ENCODE measurements around the gene TPX2. TPM values are rescaled to one million over a fixed set of nuclear protein-coding genes. Genes with fewer than 3 reads are reported as not detected.

Gene TPX2
- total RNA-seq, 4 donors from 2014 or later = 0.12 to 32.4 (median 0.59) TPM; not detected in 1

DNA sequence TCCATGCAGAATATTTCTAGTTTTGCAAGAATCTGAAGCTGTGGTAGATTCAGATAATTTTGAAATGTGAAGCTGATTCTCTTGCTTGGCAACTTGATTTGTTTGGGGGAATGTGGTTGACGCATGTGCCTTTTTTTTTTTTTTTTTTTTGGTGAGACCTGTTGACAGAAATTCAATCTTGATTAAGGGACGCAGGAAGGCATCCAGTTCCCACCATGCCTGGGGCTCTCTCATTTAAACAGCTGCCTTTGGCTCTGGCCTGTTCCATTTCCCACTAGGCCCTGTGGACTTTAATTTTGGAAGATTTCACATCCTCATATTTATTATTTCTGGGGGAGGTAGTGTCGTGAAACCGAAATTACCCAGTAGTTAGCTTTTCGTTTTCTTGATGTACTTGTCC lies 8.6 kb downstream of the TPX2 start:
- H3K9me3 ChIP-seq = no peaks in the 10 kb centered on the region
- intact Hi-C loops (cut with DNase I; ENCODE audit: low total_unique reads) = no loop called here
- no peaks in the 10 kb centered on the region for H3K4me1 ChIP-seq
- H3K4me3 ChIP-seq = no peak overlapping the region
- no peaks in the 10 kb centered on the region for H3K27me3 ChIP-seq
- no peak overlapping the region for H3K27ac ChIP-seq
- no peak for TF ChIP-seq POLR2A (IDR thresholded peaks at IDR 0.05)
- no peak for TF ChIP-seq CTCF (IDR thresholded peaks at IDR 0.05)
- no peak for DNase-seq
- H3K36me3 ChIP-seq = no peaks in the 10 kb centered on the region

- no peak for DNase-seq
- Histone ChIP-seq H3K4me1 (no peaks in the 10 kb centered on the region), H3K27me3 (no peaks in the 10 kb centered on the region), H3K4me3 (no peak overlapping the region), H3K9me3 (no peaks in the 10 kb centered on the region), H3K36me3 (no peaks in the 10 kb centered on the region), H3K27ac (no peak overlapping the region)
- TF ChIP-seq CTCF (IDR thresholded peaks at IDR 0.05) (no peak), POLR2A (IDR thresholded peaks at IDR 0.05) (no peak)
- intact Hi-C loops (cut with DNase I; ENCODE audit: low total_unique reads) = no loop called here
These were observed 10.1 kb downstream of the TPX2 start for GRCh38 chr20:31749223-31749622.

DNA sequence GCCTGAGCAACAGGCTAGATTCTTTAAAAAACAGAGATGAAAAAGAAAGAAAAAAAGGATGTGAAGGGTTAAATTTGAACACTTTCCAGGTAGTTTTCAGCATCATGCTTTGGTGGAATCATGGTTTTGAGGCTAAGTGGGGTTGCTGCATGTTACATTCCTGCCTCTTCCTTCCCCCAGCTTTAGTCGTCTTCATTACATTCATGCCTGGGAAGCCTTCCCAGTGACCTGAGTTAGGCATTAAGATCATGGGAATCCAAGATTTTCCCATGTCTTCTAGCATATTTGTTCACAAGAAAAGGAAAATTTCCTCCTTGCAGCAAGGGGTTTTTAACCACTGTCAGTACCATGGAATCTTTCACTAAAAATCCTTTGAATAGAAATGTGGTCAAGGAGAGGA lies 12.0 kb downstream of the TPX2 start:
- intact Hi-C loops (cut with DNase I; ENCODE audit: low total_unique reads) = no loop called here
- TF ChIP-seq CTCF (IDR thresholded peaks at IDR 0.05) = no peak
- no peak for TF ChIP-seq POLR2A (IDR thresholded peaks at IDR 0.05)
- no peaks in the 10 kb centered on the region for H3K4me1 ChIP-seq

DNA sequence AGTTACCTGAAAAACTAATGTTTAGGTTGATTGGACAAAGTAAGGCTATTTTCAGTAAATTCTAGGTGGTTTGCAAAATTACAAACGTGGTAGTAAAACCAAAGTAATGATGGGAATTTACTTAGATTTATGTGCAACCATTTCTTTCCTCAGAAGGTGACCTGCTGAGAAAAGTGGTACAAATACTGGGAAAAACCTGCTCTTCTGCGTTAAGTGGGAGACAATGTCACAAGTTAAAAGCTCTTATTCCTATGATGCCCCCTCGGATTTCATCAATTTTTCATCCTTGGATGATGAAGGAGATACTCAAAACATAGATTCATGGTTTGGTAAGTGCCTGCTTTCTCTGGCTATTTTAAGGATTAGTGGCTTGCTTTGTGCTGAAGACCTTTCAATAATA lies 18.2 kb downstream of the TPX2 start:
- no peak overlapping the region for H3K4me3 ChIP-seq
- H3K27ac ChIP-seq = no peak overlapping the region
- H3K4me1 ChIP-seq = no peaks in the 10 kb centered on the region
- no peaks in the 10 kb centered on the region for H3K27me3 ChIP-seq
- no peaks in the 10 kb centered on the region for H3K36me3 ChIP-seq
- TF ChIP-seq POLR2A (IDR thresholded peaks at IDR 0.05) (no peak), CTCF (IDR thresholded peaks at IDR 0.05) (no peak)
- DNase-seq = no peak
- no peaks in the 10 kb centered on the region for H3K9me3 ChIP-seq
- intact Hi-C loops (cut with DNase I; ENCODE audit: low total_unique reads) = no loop called here

More for the DNA sequence above, 12.0 kb downstream of the TPX2 start:
- Histone ChIP-seq H3K27me3 (no peaks in the 10 kb centered on the region), H3K9me3 (no peaks in the 10 kb centered on the region), H3K36me3 (no peaks in the 10 kb centered on the region), H3K27ac (no peak overlapping the region), H3K4me3 (no peak overlapping the region)
- no peak for DNase-seq

DNA sequence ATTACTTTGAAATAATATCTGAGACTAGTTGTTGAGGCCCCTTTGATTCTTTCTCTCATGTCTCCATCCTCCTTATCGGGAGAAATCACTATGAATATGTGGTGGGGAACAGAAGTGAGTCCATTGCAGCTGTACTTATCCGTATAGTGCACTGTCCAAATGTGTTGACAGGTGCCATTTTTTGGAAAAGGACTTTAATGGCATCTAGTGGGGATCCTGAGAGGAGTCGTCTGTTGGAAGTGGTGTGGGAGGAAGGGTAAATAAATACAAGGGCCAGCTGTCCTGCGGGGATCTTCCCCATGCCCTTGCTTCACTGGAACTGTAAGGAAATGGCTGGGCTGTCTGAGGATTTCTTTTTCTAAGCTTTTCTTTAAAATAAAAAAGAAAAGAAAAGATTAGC lies 19.4 kb downstream of the TPX2 start:
- no peak for TF ChIP-seq CTCF (IDR thresholded peaks at IDR 0.05)
- no peak for TF ChIP-seq POLR2A (IDR thresholded peaks at IDR 0.05)
- Histone ChIP-seq H3K36me3 (no peaks in the 10 kb centered on the region), H3K27me3 (no peaks in the 10 kb centered on the region), H3K4me3 (no peak overlapping the region), H3K9me3 (no peaks in the 10 kb centered on the region), H3K27ac (no peak overlapping the region), H3K4me1 (no peaks in the 10 kb centered on the region)
- intact Hi-C loops (cut with DNase I; ENCODE audit: low total_unique reads) = no loop called here
- no peak for DNase-seq
